ENCODE measurements around the gene MEIOB.

The MEIOB gene

DNA sequence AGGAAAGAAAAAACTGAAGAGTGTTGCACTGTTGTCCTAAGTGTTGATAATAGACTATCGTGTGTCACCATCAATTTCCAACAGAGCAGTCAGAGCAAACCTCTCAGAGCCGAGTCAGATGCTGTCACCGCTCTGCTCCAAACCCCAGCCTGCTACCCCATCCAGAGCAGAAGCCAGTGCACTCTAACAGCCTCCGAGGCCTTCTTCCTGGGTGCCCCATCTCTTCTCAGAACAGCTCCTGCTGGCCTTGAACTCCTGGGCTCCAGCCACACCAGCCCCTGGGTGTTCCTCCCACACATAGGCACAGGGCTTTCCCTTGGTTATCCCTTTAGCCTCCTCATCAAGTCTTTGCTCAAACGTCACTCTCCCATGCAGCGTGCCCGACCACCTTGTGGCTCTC, 21.0 kb downstream of the MEIOB start (continued):
- TF ChIP-seq, protein P1, sequence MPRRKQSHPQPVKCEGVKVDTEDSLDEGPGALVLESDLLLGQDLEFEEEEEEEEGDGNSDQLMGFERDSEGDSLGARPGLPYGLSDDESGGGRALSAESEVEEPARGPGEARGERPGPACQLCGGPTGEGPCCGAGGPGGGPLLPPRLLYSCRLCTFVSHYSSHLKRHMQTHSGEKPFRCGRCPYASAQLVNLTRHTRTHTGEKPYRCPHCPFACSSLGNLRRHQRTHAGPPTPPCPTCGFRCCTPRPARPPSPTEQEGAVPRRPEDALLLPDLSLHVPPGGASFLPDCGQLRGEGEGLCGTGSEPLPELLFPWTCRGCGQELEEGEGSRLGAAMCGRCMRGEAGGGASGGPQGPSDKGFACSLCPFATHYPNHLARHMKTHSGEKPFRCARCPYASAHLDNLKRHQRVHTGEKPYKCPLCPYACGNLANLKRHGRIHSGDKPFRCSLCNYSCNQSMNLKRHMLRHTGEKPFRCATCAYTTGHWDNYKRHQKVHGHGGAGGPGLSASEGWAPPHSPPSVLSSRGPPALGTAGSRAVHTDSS (tag by site-specific recombination; IDR thresholded peaks at IDR 0.05): no peak
- TF ChIP-seq ZNF416 (tag by site-specific recombination; IDR thresholded peaks at IDR 0.05) (no peak), ZIC2 (tag by site-specific recombination; IDR thresholded peaks at IDR 0.05) (0 out of 2 replicates have a peak, but pooled peaks have one; percentile 13), ZBTB21 (tag by site-specific recombination; IDR thresholded peaks at IDR 0.05) (no peak), ZNF202 (tag by site-specific recombination; IDR thresholded peaks at IDR 0.05; ENCODE audit: borderline replicate concordance) (no peak), GLIS1 (tag by site-specific recombination; IDR thresholded peaks at IDR 0.05) (no peak), ZNF350 (tag by site-specific recombination; IDR thresholded peaks at IDR 0.05) (no peak)

GRCh38 chr16:1846416-1846815, 25.5 kb downstream of the MEIOB start:
- H3K9me3 ChIP-seq (ENCODE audit: control insufficient read depth, insufficient read depth, low read depth, low read length): no peaks in the 10 kb centered on the region
- H3K36me3 ChIP-seq (ENCODE audit: control insufficient read depth in 2 of 2, insufficient read depth in 1 of 2, low read length in 2 of 2): no peaks in the 10 kb centered on the region
- no peak overlapping the region for H3K27ac ChIP-seq (ENCODE audit: extremely low read depth, low read depth, low read length)
- no peak overlapping the region for H3K4me3 ChIP-seq (ENCODE audit: low read depth, low read length)
- CTCF ChIA-PET: interaction anchor here (1.1 kb wide), 1 partner anchor 20 kb away, joined by 4 read pairs; no protein-coding TSS in a partner anchor
- H3K4me1 ChIP-seq (ENCODE audit: control insufficient read depth, insufficient read depth, low read length): no peaks in the 10 kb centered on the region
- POLR2A ChIA-PET: no interaction called here
- peak; percentile 67 for TF ChIP-seq ZNF146 (tag by site-specific recombination; IDR thresholded peaks at IDR 0.05)
- no peak for TF ChIP-seq ZNF221 (tag by site-specific recombination; IDR thresholded peaks at IDR 0.05; ENCODE audit: borderline replicate concordance)

GRCh38 chr16:1845985-1846384, 26.0 kb downstream of the MEIOB start:
- ChIA-PET CTCF (interaction anchor here (1.1 kb wide), 1 partner anchor 20 kb away, joined by 4 read pairs; no protein-coding TSS in a partner anchor), POLR2A (no interaction called here)
- Histone ChIP-seq H3K36me3 (ENCODE audit: control insufficient read depth in 2 of 2, insufficient read depth in 1 of 2, low read length in 2 of 2) (no peaks in the 10 kb centered on the region), H3K4me1 (ENCODE audit: control insufficient read depth, insufficient read depth, low read length) (no peaks in the 10 kb centered on the region), H3K9me3 (ENCODE audit: control insufficient read depth, insufficient read depth, low read depth, low read length) (no peaks in the 10 kb centered on the region), H3K4me3 (ENCODE audit: low read depth, low read length) (no peak overlapping the region), H3K27ac (ENCODE audit: extremely low read depth, low read depth, low read length) (no peak overlapping the region)
- TF ChIP-seq ZSCAN5A (tag by site-specific recombination; IDR thresholded peaks at IDR 0.05): no peak
- TF ChIP-seq SALL2 (tag by site-specific recombination; IDR thresholded peaks at IDR 0.05; ENCODE audit: borderline replicate concordance): no peak
- TF ChIP-seq, protein P1 (tag by site-specific recombination; IDR thresholded peaks at IDR 0.05): no peak
- TF ChIP-seq ZNF629 (tag by site-specific recombination; IDR thresholded peaks at IDR 0.05): no peak
- TF ChIP-seq ZNF157 (tag by site-specific recombination; IDR thresholded peaks at IDR 0.05): no peak
- no peak for TF ChIP-seq ZNF426 (tag by site-specific recombination; IDR thresholded peaks at IDR 0.05)
- TF ChIP-seq ZNF292 (tag by site-specific recombination; IDR thresholded peaks at IDR 0.05; ENCODE audit: borderline replicate concordance, low read depth): no peak
- no peak for TF ChIP-seq REPIN1 (tag by site-specific recombination; IDR thresholded peaks at IDR 0.05; ENCODE audit: low read depth)
- TF ChIP-seq ZSCAN16 (tag by site-specific recombination; IDR thresholded peaks at IDR 0.05): no peak
- TF ChIP-seq HOXD13 (CRISPR knock-in tag; IDR thresholded peaks at IDR 0.05; ENCODE audit: borderline replicate concordance): no peak
- no peak for TF ChIP-seq ZNF560 (tag by site-specific recombination; IDR thresholded peaks at IDR 0.05; ENCODE audit: borderline replicate concordance)
- TF ChIP-seq HOXC10 (CRISPR knock-in tag; IDR thresholded peaks at IDR 0.05): no peak
